ENCODE data around the gene GREB1. TPM values are rescaled to one million over a fixed set of nuclear protein-coding genes. Genes with fewer than 3 reads are reported as not detected.

GREB1 gene
- total and polyA plus RNA-seq, 2 of the 13 experiments (the other 11 are each of a cell fraction or from before 2014, with no cell fraction given): 31.3 to 61.2 TPM

DNA sequence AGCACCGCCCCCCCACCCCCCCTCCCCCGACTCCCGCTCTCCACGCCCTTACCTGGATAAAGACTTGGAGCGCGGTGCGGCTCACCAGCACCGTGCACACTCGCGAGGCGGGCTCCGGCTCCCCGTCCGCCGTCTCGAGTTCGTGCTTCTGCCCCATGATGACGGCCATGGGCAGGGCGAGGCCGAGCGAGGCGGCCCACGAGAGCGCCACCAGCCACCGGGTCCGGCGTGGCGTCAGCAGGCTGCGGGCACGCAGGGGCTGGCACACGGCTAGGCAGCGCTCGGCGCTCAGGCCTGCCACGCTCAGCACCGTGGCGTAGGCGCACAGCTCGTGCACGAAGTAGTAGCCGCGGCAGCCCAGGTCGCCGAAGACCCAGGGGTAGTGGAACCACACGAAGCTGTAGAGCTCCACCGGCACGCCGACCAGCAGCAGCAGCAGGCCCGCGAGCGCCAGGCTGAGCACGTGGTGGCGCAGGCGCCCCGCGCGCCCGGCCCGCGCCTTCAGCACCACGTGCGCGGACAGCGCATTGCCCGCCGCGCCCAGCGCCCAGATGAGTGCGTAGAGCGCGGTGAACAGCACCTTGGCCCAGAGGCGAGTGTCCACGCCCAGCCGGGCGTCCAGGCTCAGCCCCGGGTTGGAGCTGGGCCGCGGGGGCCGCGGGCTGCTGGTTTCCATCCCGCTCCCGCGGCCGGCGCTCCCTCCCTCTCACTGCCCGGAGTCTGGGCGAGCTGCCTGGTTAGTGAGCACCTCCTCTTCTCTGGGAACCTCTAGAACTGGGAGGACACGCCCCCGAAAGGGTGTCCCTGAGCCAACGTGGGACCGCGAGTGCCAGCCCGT, 135.8 kb downstream of the GREB1 start, which contains the start of gene NTSR2 (continued):
- peak; percentile 95; the same call in 1 of the 2 replicates for TF ChIP-seq GLMP (CRISPR knock-in tag; IDR thresholded peaks at IDR 0.05; ENCODE audit: borderline replicate concordance)
- peak; percentile 99; the same call in 1 of the 2 replicates for TF ChIP-seq ZNF580 (CRISPR knock-in tag; IDR thresholded peaks at IDR 0.05; ENCODE audit: borderline replicate concordance, low read depth)
- no peak for TF ChIP-seq CENPX (CRISPR knock-in tag; IDR thresholded peaks at IDR 0.05)
- TF ChIP-seq ZNF563 (CRISPR knock-in tag; IDR thresholded peaks at IDR 0.05): peak; percentile 100
- peak; percentile 92 for TF ChIP-seq MED1 (CRISPR knock-in tag; IDR thresholded peaks at IDR 0.05)
- peak; percentile 96 for TF ChIP-seq ZNF101 (CRISPR knock-in tag; IDR thresholded peaks at IDR 0.05; ENCODE audit: borderline replicate concordance, low read depth)
- peak; percentile 91; the same call in 1 of the 2 replicates for TF ChIP-seq PAX8 (CRISPR knock-in tag; IDR thresholded peaks at IDR 0.05; ENCODE audit: borderline replicate concordance)
- TF ChIP-seq SP1 (IDR thresholded peaks at IDR 0.05): no peak
- peak; percentile 71 for TF ChIP-seq SP1 (CRISPR knock-in tag; IDR thresholded peaks at IDR 0.05)
- no peak for TF ChIP-seq CREB1 (IDR thresholded peaks at IDR 0.05)
- no peak for TF ChIP-seq CREB1 (CRISPR knock-in tag; IDR thresholded peaks at IDR 0.05)
- TF ChIP-seq, protein P1, sequence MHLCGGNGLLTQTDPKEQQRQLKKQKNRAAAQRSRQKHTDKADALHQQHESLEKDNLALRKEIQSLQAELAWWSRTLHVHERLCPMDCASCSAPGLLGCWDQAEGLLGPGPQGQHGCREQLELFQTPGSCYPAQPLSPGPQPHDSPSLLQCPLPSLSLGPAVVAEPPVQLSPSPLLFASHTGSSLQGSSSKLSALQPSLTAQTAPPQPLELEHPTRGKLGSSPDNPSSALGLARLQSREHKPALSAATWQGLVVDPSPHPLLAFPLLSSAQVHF (CRISPR knock-in tag; IDR thresholded peaks at IDR 0.05): peak; percentile 99
- no peak for TF ChIP-seq RFX5 (IDR thresholded peaks at IDR 0.05; ENCODE audit: low read depth, low read length)
- no peak for TF ChIP-seq NFATC3 (CRISPR knock-in tag; IDR thresholded peaks at IDR 0.05)
- TF ChIP-seq TBP (CRISPR knock-in tag; IDR thresholded peaks at IDR 0.05): no peak
- TF ChIP-seq SUZ12 (IDR thresholded peaks at IDR 0.05; ENCODE audit: low read depth, low read length): no peak; the same call in 1 of the 2 replicates
- no peak for TF ChIP-seq DPF2 (CRISPR knock-in tag; IDR thresholded peaks at IDR 0.05; ENCODE audit: borderline replicate concordance, low read depth)
- peak; percentile 98 for TF ChIP-seq MEIS2 (CRISPR knock-in tag; IDR thresholded peaks at IDR 0.05)
- TF ChIP-seq ZNF136 (CRISPR knock-in tag; IDR thresholded peaks at IDR 0.05; ENCODE audit: low read depth): peak; percentile 61; the same call in 1 of the 2 replicates
- TF ChIP-seq DNMT1 (CRISPR knock-in tag; IDR thresholded peaks at IDR 0.05): peak; percentile 100
- no peak for TF ChIP-seq ZNF260 (CRISPR knock-in tag; IDR thresholded peaks at IDR 0.05; ENCODE audit: borderline replicate concordance, low read depth)
- TF ChIP-seq NCOR1 (IDR thresholded peaks at IDR 0.05; ENCODE audit: borderline replicate concordance, low read length): no peak
- TF ChIP-seq SYNCRIP (IDR thresholded peaks at IDR 0.05; ENCODE audit: insufficient read depth, low read depth, low read length): no peak
- TF ChIP-seq PHF21A (CRISPR knock-in tag; IDR thresholded peaks at IDR 0.05): no peak
- peak; percentile 100 for TF ChIP-seq ZNF891 (CRISPR knock-in tag; IDR thresholded peaks at IDR 0.05)
- TF ChIP-seq SRSF9 (IDR thresholded peaks at IDR 0.05; ENCODE audit: borderline replicate concordance, insufficient read depth, low read depth, low read length, poor library complexity, severe bottlenecking): no peak

Measured in HepG2 (cell line).